ENCODE measurements around the gene TPSD1.

- TF ChIP-seq CTCF (IDR thresholded peaks at IDR 0.05): no peak
- no peak for TF ChIP-seq POLR2A (IDR thresholded peaks at IDR 0.05)
Observed at GRCh38 chr16:1206326-1206725, 49.5 kb upstream of the TPSD1 start.
